Smooth muscle cell (in vitro differentiated cells): ENCODE results near the gene THAP11. TPM values are rescaled to one million over a fixed set of nuclear protein-coding genes. Genes with fewer than 3 reads are reported as not detected.

Experiments used
- DNase-seq: peaks from one replicate; lab custom pipeline; 2025; ENCODE audit not compliant: unreplicated experiment; lab: John Stamatoyannopoulos, UW
- H2AFZ ChIP-seq: fragments of 200-600 bp; sonication (generic); 2 replicates; pipeline ENCODE4 v1.6.0; 2016; ENCODE audit warnings: antibody characterized with exemption, low read depth, mild to moderate bottlenecking
- H3F3A ChIP-seq: fragments of 200-600 bp; sonication (generic); 2 replicates; pipeline ENCODE4 v1.6.0; 2017; ENCODE audit warnings: antibody characterized with exemption, low read depth
- H3K27ac ChIP-seq: fragments of 200-600 bp; sonication (generic); 2 replicates; pipeline ENCODE4 v1.5.1; 2016; ENCODE audit warnings: low read depth, mild to moderate bottlenecking
- H3K27me3 ChIP-seq: fragments of 200-600 bp; sonication (generic); 2 replicates; pipeline ENCODE4 v1.6.1; 2016; ENCODE audit warnings: low read depth, mild to moderate bottlenecking
- H3K36me3 ChIP-seq: fragments of 200-600 bp; sonication (generic); 2 replicates; pipeline ENCODE4 v1.5.1; 2016; ENCODE audit warnings: low read depth
- H3K4me1 ChIP-seq: fragments of 200-600 bp; sonication (generic); 2 replicates; pipeline ENCODE4 v1.5.1; 2016; ENCODE audit warnings: low read depth
- H3K4me2 ChIP-seq: fragments of 200-600 bp; sonication (generic); 2 replicates; pipeline ENCODE4 v1.6.0; 2016; ENCODE audit warnings: mild to moderate bottlenecking
- H3K4me3 ChIP-seq: fragments of 200-600 bp; sonication (generic); 2 replicates; pipeline ENCODE4 v1.5.1; 2016; ENCODE audit warnings: mild to moderate bottlenecking
- H3K79me2 ChIP-seq: fragments of 200-600 bp; sonication (generic); 2 replicates; pipeline ENCODE4 v1.6.0; 2016; ENCODE audit warnings: low read depth, mild to moderate bottlenecking
- H3K9ac ChIP-seq: fragments of 200-600 bp; sonication (generic); 2 replicates; pipeline ENCODE4 v1.6.0; 2016; ENCODE audit warnings: low read depth
- H3K9me3 ChIP-seq: fragments of 200-600 bp; sonication (generic); replicated peaks from 2 replicates; pipeline ENCODE4 v1.5.1; 2016; ENCODE audit warnings: low read depth
- H4K20me1 ChIP-seq: fragments of 200-600 bp; sonication (generic); 2 replicates; pipeline ENCODE4 v1.6.0; 2016; ENCODE audit warnings: low read depth
- WGBS: methylation state at CpG from one replicate; pipeline ENCODE4 v1.1.7; 2016; ENCODE audit warnings: low lambda C conversion rate; 5-methylcytosine and 5-hydroxymethylcytosine counted together
- polyA plus RNA-seq: library from polyadenylated mRNA; unstranded; fragments of >200 nt; fragmentation: Nextera tagmentation; extraction: Ambion mirVana; gene quantifications from 2 replicates; pipeline ENCODE4 v1.2.1, GENCODE V29; 2016
- total RNA-seq: library from RNA; depleted of rRNA; stranded (reverse); fragments of >200 nt; gene quantifications from 2 replicates; pipeline ENCODE4 v1.2.3, GENCODE V29; 2014
- TF ChIP-seq, protein P1 (sequence below): fragments of 200-600 bp; sonication (generic); IDR thresholded peaks from 2 replicates; pipeline ENCODE4 v1.5.1; 2017; ENCODE audit warnings: borderline replicate concordance, mild to moderate bottlenecking, antibody characterized with exemption; ENCODE audit not compliant: insufficient read depth, poor library complexity, severe bottlenecking

The THAP11 gene
- total and polyA plus RNA-seq, 2 experiments from 2014 or later: 23.0 to 38.3 TPM

GRCh38 chr16:67865318-67865717 is 23.2 kb downstream of the THAP11 start:
- H3K79me2 ChIP-seq: peaks cover 70% of the 10 kb centered on the region
- no peak overlapping the region for H3K4me2 ChIP-seq
- no peaks in the 10 kb centered on the region for H3K36me3 ChIP-seq
- WGBS: 87% methylated on average over 2 of the region's 2 CpGs
- TF ChIP-seq, protein P1, sequence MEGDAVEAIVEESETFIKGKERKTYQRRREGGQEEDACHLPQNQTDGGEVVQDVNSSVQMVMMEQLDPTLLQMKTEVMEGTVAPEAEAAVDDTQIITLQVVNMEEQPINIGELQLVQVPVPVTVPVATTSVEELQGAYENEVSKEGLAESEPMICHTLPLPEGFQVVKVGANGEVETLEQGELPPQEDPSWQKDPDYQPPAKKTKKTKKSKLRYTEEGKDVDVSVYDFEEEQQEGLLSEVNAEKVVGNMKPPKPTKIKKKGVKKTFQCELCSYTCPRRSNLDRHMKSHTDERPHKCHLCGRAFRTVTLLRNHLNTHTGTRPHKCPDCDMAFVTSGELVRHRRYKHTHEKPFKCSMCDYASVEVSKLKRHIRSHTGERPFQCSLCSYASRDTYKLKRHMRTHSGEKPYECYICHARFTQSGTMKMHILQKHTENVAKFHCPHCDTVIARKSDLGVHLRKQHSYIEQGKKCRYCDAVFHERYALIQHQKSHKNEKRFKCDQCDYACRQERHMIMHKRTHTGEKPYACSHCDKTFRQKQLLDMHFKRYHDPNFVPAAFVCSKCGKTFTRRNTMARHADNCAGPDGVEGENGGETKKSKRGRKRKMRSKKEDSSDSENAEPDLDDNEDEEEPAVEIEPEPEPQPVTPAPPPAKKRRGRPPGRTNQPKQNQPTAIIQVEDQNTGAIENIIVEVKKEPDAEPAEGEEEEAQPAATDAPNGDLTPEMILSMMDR: peak; percentile 32
- no peaks in the 10 kb centered on the region for H3K4me1 ChIP-seq
- H2AFZ ChIP-seq: no peak overlapping the region
- H3K27ac ChIP-seq: no peak overlapping the region
- no peaks in the 10 kb centered on the region for H3K27me3 ChIP-seq
- H3K4me3 ChIP-seq: no peak overlapping the region
- peaks cover 74% of the 10 kb centered on the region for H4K20me1 ChIP-seq
- DNase-seq: no peak
- no peaks in the 10 kb centered on the region for H3K9me3 ChIP-seq
- H3K9ac ChIP-seq: no peak overlapping the region
- H3F3A ChIP-seq: peaks cover 12% of the 10 kb centered on the region

DNA sequence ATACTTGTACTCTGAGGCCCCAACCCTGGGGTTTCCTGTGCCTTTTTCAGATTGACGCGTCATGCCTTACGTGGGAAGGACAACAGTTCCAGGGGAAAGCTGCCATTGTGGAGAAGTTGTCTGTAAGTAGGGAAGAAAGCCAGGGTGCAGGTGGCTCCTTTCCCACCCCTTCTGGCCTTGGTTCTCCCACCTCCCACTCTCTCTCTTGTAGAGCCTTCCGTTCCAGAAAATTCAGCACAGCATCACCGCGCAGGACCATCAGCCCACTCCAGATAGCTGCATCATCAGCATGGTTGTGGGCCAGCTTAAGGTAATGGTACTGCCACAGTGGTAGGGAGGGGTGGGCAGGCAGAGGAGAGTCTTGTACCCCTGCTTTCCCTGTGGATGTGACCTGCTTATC is 26.2 kb downstream of the THAP11 start:
- Histone ChIP-seq H3K79me2 (peaks cover 42% of the 10 kb centered on the region), H2AFZ (no peak overlapping the region)

GRCh38 chr16:67869653-67870052 is 27.5 kb downstream of the THAP11 start:
- H2AFZ ChIP-seq: no peak overlapping the region
- H3K36me3 ChIP-seq: no peaks in the 10 kb centered on the region
- H3K4me1 ChIP-seq: peaks cover 12% of the 10 kb centered on the region
- no peaks in the 10 kb centered on the region for H3K27me3 ChIP-seq
- peaks cover 20% of the 10 kb centered on the region for H3F3A ChIP-seq
- H4K20me1 ChIP-seq: peaks cover 41% of the 10 kb centered on the region
- TF ChIP-seq, protein P1: no peak
- WGBS: 96% methylated on average over 7 of the region's 7 CpGs
- no peak overlapping the region for H3K9ac ChIP-seq
- no peaks in the 10 kb centered on the region for H3K9me3 ChIP-seq
- no peak for DNase-seq
- peaks cover 42% of the 10 kb centered on the region for H3K79me2 ChIP-seq
- no peak overlapping the region for H3K4me3 ChIP-seq
- H3K4me2 ChIP-seq: no peak overlapping the region
- no peak overlapping the region for H3K27ac ChIP-seq

More for the DNA sequence above, 26.2 kb downstream of the THAP11 start:
- Histone ChIP-seq H4K20me1 (peaks cover 44% of the 10 kb centered on the region), H3K9me3 (no peaks in the 10 kb centered on the region), H3K4me3 (no peak overlapping the region), H3K27ac (no peak overlapping the region), H3F3A (peaks cover 20% of the 10 kb centered on the region), H3K4me1 (no peaks in the 10 kb centered on the region), H3K27me3 (no peaks in the 10 kb centered on the region), H3K9ac (no peak overlapping the region), H3K4me2 (no peak overlapping the region), H3K36me3 (no peaks in the 10 kb centered on the region)
- TF ChIP-seq, protein P1: no peak
- WGBS: 93% methylated on average over 6 of the region's 6 CpGs
- no peak for DNase-seq

GRCh38 chr16:67871256-67871655 is 29.1 kb downstream of the THAP11 start:
- Histone ChIP-seq H3K36me3 (no peaks in the 10 kb centered on the region), H3K4me2 (no peak overlapping the region), H3K4me3 (no peak overlapping the region), H3K9me3 (no peaks in the 10 kb centered on the region), H4K20me1 (peaks cover 44% of the 10 kb centered on the region), H3K27ac (no peak overlapping the region), H3K27me3 (no peaks in the 10 kb centered on the region), H3K9ac (no peak overlapping the region), H3F3A (peaks cover 20% of the 10 kb centered on the region), H2AFZ (no peak overlapping the region), H3K4me1 (peaks cover 13% of the 10 kb centered on the region), H3K79me2 (peaks cover 43% of the 10 kb centered on the region)
- TF ChIP-seq, protein P1: no peak
- 85% methylated on average over 3 of the region's 3 CpGs for WGBS
- DNase-seq: no peak
